GM18870 (cell line): ENCODE results near the gene SPECC1.
"Not testable (repeated sequence)": the region's sequence is repeated elsewhere in the genome, so short reads cannot be mapped to it uniquely, and the experiment has no call there.

Experiments used
- ATAC-seq: cut with Tn5 transposase; IDR thresholded peaks from one replicate; pipeline ENCODE4 v1.9.1; 2021; ENCODE audit warnings: moderate library complexity; ENCODE audit not compliant: unreplicated experiment

SPECC1 gene

DNA sequence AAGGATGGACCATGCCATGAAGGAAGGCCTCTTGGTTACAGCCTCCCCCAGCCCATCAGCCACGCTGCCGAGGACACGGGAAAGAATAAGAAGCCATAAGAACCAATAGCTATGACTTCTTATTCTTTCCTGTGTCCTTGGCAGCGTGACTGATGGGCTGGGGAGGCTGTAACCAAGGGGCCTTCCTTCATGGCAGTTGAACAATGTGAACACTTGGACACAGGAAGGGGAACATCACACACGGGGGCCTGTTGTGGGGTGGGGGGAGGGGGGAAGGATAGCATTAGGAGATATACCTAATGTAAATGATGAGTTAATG lies 253.9 kb downstream of the SPECC1 start:
- not testable (repeated sequence) for ATAC-seq

DNA sequence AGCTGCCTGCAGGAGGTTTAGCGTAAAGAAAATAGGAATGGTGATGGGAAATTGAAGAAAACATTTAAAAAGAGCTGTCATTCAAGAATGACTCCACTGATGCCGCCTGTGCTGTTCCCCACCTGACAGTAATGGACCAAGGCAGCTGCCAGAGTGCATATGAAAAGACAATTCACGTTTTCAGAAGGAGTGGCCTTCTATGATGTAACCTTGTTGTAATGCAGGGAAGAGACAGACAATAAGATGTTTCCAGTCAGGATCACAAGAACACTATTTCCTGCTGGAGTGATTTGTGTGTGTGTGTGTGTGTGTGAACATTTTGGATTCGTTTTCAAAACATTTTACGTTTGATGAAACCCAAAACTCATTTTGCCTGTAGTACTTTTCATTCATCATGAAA lies 254.4 kb downstream of the SPECC1 start:
- no peak for ATAC-seq

DNA sequence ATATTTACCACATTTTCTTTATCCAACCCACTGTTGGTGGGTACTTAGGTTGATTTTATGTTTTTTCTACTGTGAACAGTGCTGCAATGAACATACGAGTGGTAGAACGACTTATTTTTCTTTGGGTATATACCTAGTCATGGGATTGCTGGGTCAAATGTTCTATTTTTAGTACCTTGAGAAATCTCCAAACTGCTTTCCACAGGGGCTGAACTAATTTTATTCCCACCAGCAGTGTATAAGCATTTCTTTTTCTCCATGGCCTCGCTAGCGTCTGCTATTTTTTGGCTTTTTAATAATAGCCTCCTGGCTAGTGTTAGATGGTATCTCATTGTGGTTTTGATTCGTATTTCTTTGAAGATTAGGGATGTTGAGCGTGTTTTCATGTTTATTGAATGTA lies 255.8 kb downstream of the SPECC1 start:
- ATAC-seq, result no peak

DNA sequence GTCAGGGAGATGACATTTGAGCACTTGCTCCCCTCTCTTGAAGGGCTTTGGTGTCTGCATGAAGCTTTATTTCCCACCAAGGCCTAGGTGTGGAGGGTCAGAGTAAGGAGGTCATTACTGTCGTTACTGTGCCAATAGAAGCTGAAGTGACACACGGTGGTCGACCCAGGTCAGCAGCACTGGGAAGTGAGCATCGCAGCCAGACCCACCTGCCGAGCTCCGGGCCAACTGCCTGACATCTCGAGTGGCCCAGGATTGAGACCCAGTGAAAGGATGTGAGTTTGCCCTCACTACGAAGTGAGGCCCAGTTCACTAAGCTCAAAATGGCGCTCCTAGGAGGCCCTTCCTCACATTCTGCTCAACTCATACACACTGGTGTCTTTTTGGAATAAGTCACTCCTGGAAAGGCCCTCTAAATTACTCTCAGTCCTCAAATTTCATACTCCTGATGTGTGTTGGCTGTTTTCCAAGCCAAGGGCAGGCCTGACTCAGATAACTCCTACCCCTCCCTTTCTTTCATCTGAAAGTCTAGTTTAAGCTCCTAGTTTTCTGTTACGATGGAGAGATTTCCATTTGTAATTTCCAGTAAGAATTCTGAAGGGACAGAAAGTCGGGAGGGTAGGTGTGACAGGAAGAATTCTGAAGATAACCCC lies 257.8 kb downstream of the SPECC1 start:
- no peak for ATAC-seq

DNA sequence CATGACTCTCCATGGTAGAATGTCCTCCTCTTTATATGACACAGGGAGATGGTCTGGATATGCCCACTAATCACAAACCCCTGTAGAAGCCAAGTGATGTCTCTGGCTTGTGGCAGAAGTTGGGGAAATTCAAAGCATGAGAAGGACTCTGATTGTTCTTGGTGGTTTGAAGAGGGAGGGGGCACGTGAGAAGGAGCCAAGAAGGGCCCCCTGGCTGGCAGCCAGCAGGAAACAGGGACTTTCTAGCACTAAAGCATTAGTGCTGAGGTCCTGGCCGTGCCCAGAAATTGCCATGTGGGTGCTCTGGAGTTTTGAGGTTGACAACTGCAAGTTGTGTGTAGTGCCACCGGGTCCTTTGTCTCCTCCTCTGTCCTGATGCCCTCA lies 258.3 kb downstream of the SPECC1 start:
- ATAC-seq, result no peak

DNA sequence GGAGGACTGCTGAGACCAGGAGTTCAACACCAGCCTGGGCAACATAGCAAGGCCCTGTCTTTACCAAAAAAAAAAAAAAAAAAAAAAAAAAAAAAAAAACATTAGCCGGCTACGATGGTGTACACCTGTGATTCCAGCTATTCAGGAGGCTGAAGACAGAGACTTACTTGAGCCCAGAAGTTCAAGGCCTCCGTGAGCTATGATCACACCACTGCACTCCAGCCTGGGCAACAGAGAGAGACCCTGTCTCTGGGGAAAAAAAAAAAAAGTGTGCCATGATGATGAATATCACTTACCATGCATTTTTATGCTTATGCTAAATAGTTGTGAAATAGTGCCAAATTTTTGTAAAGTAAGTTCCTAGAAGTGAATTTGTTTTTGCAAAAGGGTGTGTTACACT lies 261.2 kb downstream of the SPECC1 start:
- ATAC-seq, result no peak

DNA sequence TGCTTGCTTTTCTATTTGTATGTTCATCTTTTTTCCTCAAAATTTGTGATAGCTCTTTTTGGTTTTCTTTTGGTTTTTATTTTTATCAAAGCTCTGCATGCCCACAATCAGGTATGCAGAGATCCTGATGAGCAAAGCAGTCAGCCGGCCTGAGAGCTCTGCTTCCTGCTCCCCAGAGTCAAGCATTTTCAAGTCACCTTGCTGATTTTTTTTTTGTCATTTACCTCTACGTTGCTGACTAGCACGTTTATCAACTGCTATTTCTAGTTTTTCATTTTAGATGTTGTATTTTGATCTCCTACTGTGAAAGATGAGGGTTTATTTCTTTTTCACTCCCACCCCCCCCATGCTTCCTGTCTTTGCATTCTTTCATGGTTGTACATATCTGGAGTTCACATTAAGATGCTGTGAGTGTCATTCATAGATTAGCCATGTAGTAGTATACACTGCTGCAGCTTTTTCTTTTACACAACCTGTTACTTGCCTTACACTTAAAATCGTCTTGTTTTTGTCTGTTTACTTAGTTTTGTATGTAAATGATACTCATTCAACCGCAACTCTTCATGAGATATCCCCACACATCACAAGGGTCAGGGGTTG lies 262.0 kb downstream of the SPECC1 start:
- ATAC-seq, result no peak

DNA sequence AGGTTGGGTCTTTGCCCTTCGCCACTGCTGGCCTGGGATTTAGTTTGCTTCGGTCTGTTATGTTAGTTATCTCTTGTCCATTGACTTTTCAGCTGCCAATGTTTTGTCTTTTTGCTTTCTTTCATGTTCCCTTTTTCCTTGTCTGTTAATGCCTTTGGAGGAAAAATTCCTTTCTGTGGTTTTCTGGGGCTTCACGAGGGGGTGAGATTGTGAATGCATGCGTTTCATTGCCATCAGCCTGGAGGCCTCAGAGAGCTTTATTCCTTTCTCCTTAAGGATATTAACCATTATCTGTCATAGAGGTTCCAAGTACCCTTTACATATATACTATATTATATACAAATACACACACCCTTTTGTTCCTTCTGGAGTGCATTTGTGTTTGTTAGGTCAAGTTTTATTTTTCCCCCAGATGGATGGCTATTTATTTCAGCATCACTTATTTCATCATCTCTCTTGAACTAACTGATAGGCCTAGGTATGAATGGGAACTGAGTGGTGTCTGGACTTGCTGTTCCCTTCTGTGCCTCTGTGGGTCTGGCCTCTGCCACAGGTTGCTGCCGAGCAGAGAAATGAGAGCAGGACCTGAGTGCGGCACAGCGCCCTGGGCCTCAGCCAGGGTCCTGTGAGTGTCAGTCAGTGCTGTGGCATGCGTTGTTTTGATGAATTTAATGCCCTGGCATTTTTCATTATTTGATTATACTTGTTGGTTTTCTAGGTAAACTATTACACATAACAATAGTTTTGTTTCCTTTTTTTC lies 264.8 kb downstream of the SPECC1 start:
- no peak for ATAC-seq

DNA sequence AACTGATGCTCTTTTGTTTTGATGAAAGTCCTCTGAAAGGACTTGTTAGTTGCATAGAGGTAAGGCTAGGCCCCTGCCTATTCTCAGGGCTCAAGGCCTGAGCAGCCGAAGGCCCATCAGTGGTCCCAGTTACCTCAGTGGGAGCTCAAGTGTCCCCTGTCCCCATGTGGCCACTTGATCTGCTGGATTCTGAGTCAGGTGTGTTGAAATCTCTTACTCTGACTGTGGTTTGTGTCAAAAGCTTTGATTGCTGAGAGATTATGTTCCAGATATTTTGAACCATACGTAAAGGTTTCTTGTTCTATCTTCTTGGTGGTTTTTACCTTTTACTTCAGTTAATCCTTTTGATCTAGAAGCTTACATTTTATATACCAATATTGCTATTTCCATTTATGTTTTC lies 266.5 kb downstream of the SPECC1 start:
- ATAC-seq, result no peak

DNA sequence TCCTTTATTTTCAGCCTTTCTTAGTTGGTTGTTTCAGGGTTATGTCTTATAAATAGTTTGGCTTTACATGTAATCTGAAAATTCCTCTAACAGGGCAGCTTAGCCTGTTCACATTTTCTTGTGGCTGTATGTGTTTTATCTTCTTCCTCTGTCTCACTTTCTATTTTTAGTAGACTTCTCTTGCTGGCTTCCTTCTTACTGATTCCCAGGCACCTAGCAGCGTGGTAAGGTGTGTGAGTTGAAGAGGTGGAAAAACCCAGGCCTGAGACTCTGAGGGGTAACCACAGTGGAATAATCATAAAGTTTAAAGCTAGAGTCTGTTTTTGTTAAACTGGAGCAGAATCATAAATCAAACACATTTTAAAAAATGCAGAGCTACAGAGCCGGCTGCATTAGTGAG lies 267.3 kb downstream of the SPECC1 start:
- no peak for ATAC-seq

DNA sequence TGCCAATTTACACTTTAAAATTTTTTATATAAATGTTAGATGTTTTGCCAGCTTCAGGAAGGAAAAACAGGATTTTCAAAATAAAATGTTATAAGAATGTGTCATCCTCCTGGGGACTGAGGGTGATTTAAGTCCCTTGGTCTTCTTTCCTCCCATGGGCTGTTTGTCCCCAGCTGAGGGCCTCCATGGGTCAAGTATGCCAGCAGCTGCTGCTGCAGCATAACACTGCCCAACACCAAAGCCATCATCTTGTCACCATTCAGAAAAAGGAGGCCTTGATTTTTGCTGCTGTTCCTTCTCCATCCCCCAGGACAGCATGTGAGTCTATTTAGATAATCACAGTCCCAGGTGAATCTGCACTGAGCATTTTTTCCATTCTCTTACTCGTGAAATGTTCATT lies 269.6 kb downstream of the SPECC1 start:
- ATAC-seq, result no peak

DNA sequence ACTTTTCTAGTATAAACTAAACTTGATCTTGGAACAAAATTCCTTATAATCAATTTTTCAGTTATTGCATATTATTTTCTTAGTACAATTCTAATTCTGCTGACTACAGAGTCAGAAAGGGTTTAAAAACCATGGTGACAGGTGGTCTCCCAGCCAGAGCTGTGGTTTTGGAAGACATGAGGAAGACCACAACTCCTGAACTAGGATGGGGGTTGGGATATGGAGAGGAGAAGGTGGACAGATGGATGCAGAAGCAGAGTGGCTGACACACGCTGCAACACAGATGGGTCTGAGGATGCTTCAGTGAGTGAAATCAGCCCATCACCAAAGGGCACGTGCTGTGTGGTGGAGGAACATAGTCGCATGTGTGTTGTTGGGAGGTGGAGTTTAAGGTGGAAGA lies 270.5 kb downstream of the SPECC1 start:
- no peak for ATAC-seq

DNA sequence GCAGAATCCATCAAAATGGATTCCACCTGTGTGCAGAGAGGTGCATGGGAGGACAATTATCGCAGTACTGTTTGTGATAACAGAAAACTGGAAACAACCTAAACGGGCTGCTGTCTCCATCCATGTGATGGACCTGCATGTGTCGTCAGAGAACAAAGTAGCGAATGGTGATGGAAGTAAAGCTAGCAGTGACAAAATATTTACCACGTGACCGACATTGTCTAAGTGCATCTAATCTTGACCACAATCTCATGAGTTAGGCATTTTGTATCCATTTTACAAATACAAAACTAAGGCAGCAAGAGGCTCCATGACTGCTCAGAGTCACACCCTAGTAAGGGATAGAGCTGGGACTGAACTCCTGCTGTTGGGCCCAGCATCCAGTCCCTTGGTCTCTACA lies 270.9 kb downstream of the SPECC1 start:
- ATAC-seq, result no peak

DNA sequence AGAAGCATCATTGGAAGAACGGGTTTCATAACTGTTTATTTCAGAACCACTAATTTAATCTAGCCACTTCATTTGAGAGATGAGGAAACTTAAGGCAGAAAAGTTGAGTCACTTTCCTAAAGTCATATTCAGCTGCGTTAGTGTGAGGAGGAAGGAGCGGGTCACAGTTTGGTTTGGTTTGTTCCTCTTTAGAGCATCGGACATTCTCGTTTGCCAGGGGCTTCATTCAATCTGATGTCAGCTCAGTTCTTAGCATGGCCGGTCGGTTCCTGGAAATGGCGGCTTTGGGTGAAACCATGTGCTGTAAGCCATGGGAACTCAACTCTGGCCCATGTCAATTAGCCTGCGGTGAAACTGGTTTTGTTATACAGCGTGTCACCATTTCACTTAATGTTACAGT lies 271.7 kb downstream of the SPECC1 start:
- ATAC-seq, result no peak

DNA sequence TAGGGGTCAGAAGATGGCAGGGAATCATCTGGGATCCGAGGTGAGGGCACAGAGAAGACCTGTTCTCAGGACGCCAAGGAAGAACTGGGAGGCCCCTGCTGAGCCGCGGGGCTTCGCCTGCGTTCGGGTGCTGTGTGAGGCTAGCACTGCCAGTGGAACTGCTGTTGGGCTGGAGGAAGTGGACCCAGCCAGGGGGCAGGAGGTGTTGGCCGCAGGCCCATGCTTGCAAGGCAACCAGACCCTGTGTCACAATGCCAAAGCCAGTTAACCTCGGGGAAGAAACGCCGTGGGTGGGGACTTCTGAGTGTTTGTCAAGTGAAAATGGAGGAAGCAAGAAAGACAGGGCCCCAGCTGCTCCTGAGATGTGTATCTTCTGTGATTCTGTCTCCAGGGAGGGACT lies 272.7 kb downstream of the SPECC1 start:
- no peak for ATAC-seq

DNA sequence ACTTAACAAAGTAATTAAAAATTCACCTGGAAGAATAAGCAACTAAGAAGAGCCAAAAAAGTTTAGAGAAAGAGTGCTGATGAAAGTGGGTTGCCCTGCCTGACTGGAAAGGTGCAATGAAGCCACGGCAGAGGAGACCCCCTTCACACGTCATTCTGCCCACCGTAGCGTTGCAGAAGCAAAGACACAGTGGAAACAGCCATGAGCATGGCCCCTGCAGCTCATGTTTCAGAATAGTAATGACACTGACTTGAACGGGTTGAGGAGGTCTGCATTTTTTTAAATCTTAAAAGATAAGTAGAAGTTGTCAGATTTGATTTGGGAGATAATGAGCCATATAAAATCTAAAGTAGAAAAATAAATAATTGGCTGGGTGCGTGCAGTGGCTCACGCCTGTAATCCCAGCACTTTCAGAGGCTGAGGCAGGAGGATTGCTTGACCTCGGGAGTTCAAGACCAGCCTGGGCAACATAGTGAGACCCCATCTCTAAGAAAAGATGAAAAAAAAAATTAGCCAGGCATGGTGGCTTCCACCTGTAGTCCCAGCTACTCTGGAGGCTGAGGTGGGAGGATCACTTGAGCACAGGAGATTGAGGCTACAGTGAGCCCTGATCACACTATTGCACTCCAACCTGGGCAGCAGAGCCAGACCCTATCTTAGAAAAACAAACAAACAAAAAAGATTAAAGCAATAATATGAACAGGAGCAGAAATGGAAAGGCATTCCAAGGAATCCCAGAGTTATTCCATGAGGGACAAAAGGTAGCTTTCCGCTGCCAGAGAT lies 273.6 kb downstream of the SPECC1 start:
- ATAC-seq, result no peak

DNA sequence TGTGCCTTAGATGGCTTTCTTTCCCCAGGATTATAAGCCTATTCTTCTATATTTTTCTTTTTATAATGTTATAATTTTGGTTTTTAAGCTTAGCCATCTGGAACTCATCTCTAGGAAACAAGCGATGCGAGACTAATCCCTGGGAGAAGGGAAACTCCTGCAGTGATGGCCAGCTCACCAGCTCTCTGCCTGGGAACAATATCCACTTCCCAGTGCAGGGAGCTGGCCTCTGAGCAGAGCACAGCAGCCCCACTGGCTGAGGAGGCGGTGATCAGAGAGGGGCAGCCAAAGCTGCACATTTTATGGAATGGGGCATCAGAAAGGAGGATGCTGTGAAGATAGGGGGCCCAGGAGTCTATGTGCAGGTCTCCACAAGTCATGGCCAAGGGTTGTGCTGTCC lies 274.9 kb downstream of the SPECC1 start:
- ATAC-seq, result no peak

DNA sequence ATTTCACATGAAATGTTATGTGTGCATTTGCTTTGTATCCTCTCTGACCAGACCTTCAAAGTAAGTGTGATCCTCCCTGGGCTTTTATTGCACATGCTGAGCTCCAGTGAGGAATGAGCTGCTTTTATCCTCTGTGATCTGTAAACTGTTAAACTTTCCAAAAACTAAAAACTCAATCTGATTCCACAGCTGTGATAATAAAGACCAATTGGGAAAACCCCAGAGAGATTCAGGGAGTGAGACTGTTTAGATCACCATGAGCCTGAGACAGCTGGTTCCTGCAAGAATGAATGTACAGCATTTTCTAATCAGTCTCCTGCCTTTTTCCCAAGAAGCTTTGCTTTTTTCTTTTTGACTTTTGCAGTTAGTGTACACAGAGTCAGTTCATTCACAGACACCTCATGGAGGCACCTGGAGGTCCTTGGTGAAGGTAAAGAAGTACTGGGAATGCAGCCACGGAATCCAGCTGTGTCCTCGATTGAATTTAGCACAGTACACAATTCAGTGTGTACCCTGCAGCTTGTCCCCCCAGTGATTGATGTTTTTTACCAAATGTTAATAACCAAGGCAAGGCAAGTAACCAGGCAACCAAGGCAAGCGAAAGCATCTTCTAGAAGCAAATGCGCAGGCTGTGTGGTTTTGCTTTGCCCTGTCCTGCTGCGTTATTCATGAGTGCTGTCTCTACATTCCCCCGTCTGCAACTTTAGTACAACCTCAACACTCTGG lies 275.6 kb downstream of the SPECC1 start:
- ATAC-seq, result no peak

DNA sequence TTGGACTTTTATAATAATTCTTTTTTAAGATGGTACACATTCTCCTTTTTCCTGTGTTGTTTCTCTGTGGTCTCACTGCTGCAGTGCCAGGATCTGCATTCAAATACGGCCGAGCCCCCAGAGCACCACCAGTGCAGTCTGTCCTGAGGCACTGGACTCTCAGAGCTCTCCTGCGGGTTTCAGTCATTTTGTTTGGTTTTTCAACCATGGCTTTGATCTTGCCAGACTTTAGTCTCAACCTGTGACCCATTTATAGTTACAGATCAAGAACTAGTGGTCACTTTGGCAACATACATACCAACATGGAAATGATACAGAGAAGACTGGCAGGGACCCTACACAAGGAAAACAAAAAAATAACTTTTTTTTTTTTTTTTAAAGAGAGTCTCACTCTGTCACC lies 280.8 kb downstream of the SPECC1 start:
- ATAC-seq, result no peak

DNA sequence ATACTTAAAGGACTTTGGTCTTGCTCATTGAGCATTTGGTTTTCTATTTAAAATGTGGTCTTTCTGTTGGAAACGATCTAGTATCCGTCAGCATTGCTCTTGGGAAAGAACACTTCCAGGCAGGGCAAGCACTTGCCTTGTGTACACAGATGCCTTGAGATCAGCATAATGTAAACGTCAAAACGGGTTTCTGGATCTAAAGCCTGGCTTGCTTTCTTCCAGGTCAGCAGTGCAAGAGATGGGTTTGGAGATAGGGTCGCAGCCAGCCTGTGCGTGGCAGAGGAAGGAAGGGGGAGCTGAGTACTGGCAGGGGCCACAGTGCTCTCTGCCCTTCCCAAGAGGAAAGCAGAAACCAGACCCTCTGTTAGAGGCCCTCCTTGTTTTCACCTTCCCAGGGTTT lies 282.7 kb downstream of the SPECC1 start:
- ATAC-seq, result no peak

DNA sequence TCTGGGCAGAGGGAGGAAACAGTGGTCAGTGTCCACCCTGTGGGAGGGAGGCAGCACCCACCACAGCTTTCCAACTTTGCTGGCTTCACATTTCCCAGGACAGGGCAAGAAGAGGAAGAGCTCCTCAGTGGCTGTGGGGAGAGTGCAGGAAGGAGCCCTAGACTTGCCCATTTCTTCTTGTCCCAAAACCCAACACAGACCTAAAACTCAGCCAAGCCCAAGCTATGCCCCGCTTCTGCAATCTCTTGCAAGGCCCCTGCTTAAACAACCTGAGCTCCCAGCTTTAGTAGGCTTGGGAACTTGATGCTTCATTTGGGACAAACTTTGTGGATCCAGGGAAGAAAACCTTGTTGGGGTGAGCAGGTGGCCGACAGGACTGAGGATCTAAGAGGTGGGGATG lies 284.3 kb downstream of the SPECC1 start:
- no peak for ATAC-seq
